ENCODE measurements around the gene CDS1.

CDS1 gene

GRCh38 chr4:84648863-84649647 is 66.1 kb downstream of the CDS1 start:
- H3K79me2 ChIP-seq (ENCODE audit: insufficient read depth, low read length) = no peaks in the 10 kb centered on the region
- no peaks in the 10 kb centered on the region for H3K36me3 ChIP-seq (ENCODE audit: low read length)
- H2AFZ ChIP-seq (ENCODE audit: low read depth, low read length, severe bottlenecking) = no peak overlapping the region
- H3F3A ChIP-seq (ENCODE audit: insufficient read depth) = no peaks in the 10 kb centered on the region
- TF ChIP-seq EZH2phosphoT487 (conservative IDR thresholded peaks at IDR 0.05; ENCODE audit: low read length) (no peak), CTCF (IDR thresholded peaks at IDR 0.05; ENCODE audit: insufficient read depth, low read length, poor library complexity, severe bottlenecking) (no peak)
- no peaks in the 10 kb centered on the region for H3K27me3 ChIP-seq (ENCODE audit: low read length)
- H4K20me1 ChIP-seq (ENCODE audit: low read depth, low read length) = no peaks in the 10 kb centered on the region
- no peak overlapping the region for H3K27ac ChIP-seq (ENCODE audit: low read depth, low read length)
- no peak overlapping the region for H3K4me3 ChIP-seq (ENCODE audit: insufficient read depth, low read length, poor library complexity, severe bottlenecking)
- H3K4me2 ChIP-seq (ENCODE audit: low read depth, low read length, poor library complexity, severe bottlenecking) = no peak overlapping the region
- no peaks in the 10 kb centered on the region for H3K9me3 ChIP-seq (ENCODE audit: insufficient read depth, low read length)
- H3K9me2 ChIP-seq (replicated peaks; ENCODE audit: insufficient read depth, low read length) = no peaks in the 10 kb centered on the region
- H3K9ac ChIP-seq (ENCODE audit: low read length) = no peak overlapping the region

GRCh38 chr4:84651499-84651898 is 68.6 kb downstream of the CDS1 start:
- Histone ChIP-seq H3K9me2 (replicated peaks; ENCODE audit: insufficient read depth, low read length) (no peaks in the 10 kb centered on the region), H3F3A (ENCODE audit: insufficient read depth) (no peaks in the 10 kb centered on the region), H3K79me2 (ENCODE audit: insufficient read depth, low read length) (no peaks in the 10 kb centered on the region), H3K4me2 (ENCODE audit: low read depth, low read length, poor library complexity, severe bottlenecking) (no peak overlapping the region), H3K36me3 (ENCODE audit: low read length) (no peaks in the 10 kb centered on the region), H4K20me1 (ENCODE audit: low read depth, low read length) (no peaks in the 10 kb centered on the region), H2AFZ (ENCODE audit: low read depth, low read length, severe bottlenecking) (no peak overlapping the region), H3K4me3 (ENCODE audit: insufficient read depth, low read length, poor library complexity, severe bottlenecking) (no peak overlapping the region), H3K9me3 (ENCODE audit: insufficient read depth, low read length) (no peaks in the 10 kb centered on the region), H3K27ac (ENCODE audit: low read depth, low read length) (no peak overlapping the region), H3K27me3 (ENCODE audit: low read length) (no peaks in the 10 kb centered on the region), H3K9ac (ENCODE audit: low read length) (no peak overlapping the region)
- no peak for TF ChIP-seq CTCF (IDR thresholded peaks at IDR 0.05; ENCODE audit: insufficient read depth, low read length, poor library complexity, severe bottlenecking)
- no peak for TF ChIP-seq EZH2phosphoT487 (conservative IDR thresholded peaks at IDR 0.05; ENCODE audit: low read length)

GRCh38 chr4:84652478-84652877 is 69.6 kb downstream of the CDS1 start:
- Histone ChIP-seq H3K4me2 (ENCODE audit: low read depth, low read length, poor library complexity, severe bottlenecking) (no peak overlapping the region), H2AFZ (ENCODE audit: low read depth, low read length, severe bottlenecking) (no peak overlapping the region), H3F3A (ENCODE audit: insufficient read depth) (no peaks in the 10 kb centered on the region), H3K9me3 (ENCODE audit: insufficient read depth, low read length) (no peaks in the 10 kb centered on the region), H3K79me2 (ENCODE audit: insufficient read depth, low read length) (no peaks in the 10 kb centered on the region), H4K20me1 (ENCODE audit: low read depth, low read length) (no peaks in the 10 kb centered on the region), H3K9ac (ENCODE audit: low read length) (no peak overlapping the region), H3K36me3 (ENCODE audit: low read length) (no peaks in the 10 kb centered on the region), H3K27ac (ENCODE audit: low read depth, low read length) (no peak overlapping the region), H3K27me3 (ENCODE audit: low read length) (no peaks in the 10 kb centered on the region), H3K4me3 (ENCODE audit: insufficient read depth, low read length, poor library complexity, severe bottlenecking) (no peak overlapping the region), H3K9me2 (replicated peaks; ENCODE audit: insufficient read depth, low read length) (no peaks in the 10 kb centered on the region)
- TF ChIP-seq CTCF (IDR thresholded peaks at IDR 0.05; ENCODE audit: insufficient read depth, low read length, poor library complexity, severe bottlenecking) (no peak), EZH2phosphoT487 (conservative IDR thresholded peaks at IDR 0.05; ENCODE audit: low read length) (no peak)

Data from SU-DHL-6 (cell line).